MM.1S (cell line): ENCODE measurements around the gene SPTBN1.

Experiments
- EZH2 ChIP-seq: fragments of 300-600 bp; sonication (generic); optimal IDR thresholded peaks from 2 replicates; pipeline ENCODE3; 2017; ENCODE audit warnings: low read depth, mild to moderate bottlenecking, antibody characterized with exemption, low read length, mixed read lengths
- TF ChIP-seq, protein P1 (sequence below): fragments of 300-600 bp; sonication (generic); IDR thresholded peaks from 2 replicates; pipeline ENCODE4 v1.5.1; 2016; ENCODE audit warnings: antibody characterized with exemption, low read length, mixed read lengths

DNA sequence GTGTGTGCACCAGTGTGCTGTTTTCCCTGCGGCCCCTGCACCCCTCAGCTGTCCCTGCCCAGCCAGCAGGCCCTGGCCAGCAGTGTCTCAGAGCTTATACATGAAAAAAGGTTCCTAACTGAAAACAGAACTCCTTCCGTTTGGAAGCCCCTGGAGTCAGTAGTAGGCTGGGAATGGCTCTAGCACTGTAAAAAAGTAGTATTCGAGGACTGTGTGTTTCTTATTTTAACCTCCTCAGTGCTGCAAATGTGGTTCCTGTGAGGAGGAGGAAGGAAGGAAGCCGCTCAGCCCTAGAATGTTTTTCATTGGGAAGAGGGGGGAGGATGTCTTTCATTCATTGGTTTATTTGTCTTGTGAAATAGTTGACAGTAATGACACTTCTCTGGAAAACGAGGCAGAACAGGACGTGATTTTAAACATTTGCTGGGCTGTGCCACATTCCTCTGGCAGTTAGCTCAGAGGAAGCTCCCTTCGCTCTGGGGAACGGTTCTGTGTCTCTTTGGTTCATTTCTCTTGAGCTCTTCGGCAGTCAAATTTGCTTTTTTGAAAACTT is 103.5 kb downstream of the SPTBN1 start:
- TF ChIP-seq, protein P1, sequence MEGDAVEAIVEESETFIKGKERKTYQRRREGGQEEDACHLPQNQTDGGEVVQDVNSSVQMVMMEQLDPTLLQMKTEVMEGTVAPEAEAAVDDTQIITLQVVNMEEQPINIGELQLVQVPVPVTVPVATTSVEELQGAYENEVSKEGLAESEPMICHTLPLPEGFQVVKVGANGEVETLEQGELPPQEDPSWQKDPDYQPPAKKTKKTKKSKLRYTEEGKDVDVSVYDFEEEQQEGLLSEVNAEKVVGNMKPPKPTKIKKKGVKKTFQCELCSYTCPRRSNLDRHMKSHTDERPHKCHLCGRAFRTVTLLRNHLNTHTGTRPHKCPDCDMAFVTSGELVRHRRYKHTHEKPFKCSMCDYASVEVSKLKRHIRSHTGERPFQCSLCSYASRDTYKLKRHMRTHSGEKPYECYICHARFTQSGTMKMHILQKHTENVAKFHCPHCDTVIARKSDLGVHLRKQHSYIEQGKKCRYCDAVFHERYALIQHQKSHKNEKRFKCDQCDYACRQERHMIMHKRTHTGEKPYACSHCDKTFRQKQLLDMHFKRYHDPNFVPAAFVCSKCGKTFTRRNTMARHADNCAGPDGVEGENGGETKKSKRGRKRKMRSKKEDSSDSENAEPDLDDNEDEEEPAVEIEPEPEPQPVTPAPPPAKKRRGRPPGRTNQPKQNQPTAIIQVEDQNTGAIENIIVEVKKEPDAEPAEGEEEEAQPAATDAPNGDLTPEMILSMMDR = no peak
- no peak for TF ChIP-seq EZH2
